Cardiac fibroblast (primary cell): ENCODE data around the gene SLC4A4.

Experiments used
- DNase-seq, 2 donors: peaks; one replicate each; pipeline versions ENCODE4 v3.0.0 to v3.0.0-alpha.2; 2010; ENCODE audit warnings: low read depth in 2 of 2
- H3K4me3 ChIP-seq, 2 donors: replicated peaks in 1 of 2; 1 replicate in 1 of 2; 2 replicates in 1 of 2; pipeline ENCODE4 v1.5.1; 2011; ENCODE audit warnings: low read depth in 2 of 2, low read length in 2 of 2, mild to moderate bottlenecking in 2 of 2, moderate library complexity in 1 of 2
- CTCF ChIP-seq: IDR thresholded peaks from one replicate; pipeline ENCODE4 v1.5.1; 2011; ENCODE audit warnings: low read depth, mild to moderate bottlenecking, low read length, inconsistent platforms

Gene SLC4A4

GRCh38 chr4:71338846-71339593, at the start of gene SLC4A4:
TSS of gene SLC4A4 (plus strand) at chr4:71339020.
- peak; percentile 11 to 68 for DNase-seq
- no peak within 1 kb of the TSS for H3K4me3 ChIP-seq
- no peak for TF ChIP-seq CTCF

- H3K4me3 ChIP-seq = no peak overlapping the region
- peak; percentile 8 to 82 for DNase-seq
- TF ChIP-seq CTCF = no peak
Measured at GRCh38 chr4:71290074-71290473, 48.7 kb upstream of the SLC4A4 start.

GRCh38 chr4:71290476-71290875, 48.3 kb upstream of the SLC4A4 start:
- no peak for TF ChIP-seq CTCF
- no peak overlapping the region for H3K4me3 ChIP-seq
- no peak for DNase-seq

GRCh38 chr4:71292228-71292627, 46.6 kb upstream of the SLC4A4 start:
- DNase-seq = no peak
- no peak for TF ChIP-seq CTCF

GRCh38 chr4:71293705-71294104, 45.1 kb upstream of the SLC4A4 start:
- H3K4me3 ChIP-seq = no peak overlapping the region
- no peak for TF ChIP-seq CTCF
- peak; percentile 17 to 80 for DNase-seq

More at GRCh38 chr4:71292228-71292627, 46.6 kb upstream of the SLC4A4 start:
- no peak overlapping the region for H3K4me3 ChIP-seq

GRCh38 chr4:71294301-71294700, 44.5 kb upstream of the SLC4A4 start:
- no peak overlapping the region for H3K4me3 ChIP-seq
- DNase-seq = peak in 1 of 2 donors; percentile 34
- no peak for TF ChIP-seq CTCF
